NCI-H2107 (cell line): Measurements from ENCODE around the gene HNRNPL.

Source experiments
- DNase-seq: peaks from one replicate; lab custom pipeline; 2025; lab: John Stamatoyannopoulos, UW

The HNRNPL gene

DNA sequence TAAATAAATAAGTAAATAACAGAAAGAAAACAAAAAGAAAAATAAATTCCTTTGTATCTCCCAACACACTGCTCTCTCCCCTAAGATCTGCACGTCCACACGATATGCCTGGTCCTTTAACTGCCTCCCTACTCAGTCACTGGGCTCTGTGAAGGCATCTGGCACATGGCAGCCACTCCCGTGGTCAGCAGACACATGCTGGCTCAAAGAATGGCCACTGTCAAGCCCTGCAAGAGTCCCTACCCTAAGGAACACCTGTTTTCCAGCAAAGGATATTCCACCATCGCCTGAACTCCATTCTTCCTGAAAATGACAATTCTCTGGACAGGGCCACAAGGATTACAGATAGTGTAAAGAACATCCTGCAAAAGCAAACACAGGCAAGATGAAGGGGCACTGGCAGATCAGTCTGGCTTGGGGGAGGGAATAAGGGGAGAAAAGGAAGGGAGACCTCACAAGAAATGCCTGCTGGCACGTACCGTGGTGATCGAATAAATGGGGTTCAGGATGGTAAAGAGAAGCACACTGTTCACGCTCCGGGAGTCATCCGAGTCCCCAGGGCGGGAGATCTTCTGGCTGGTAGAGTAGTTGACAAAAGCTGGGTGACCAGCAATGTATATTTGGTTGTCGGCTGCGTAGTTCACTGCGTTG lies 4.3 kb downstream of the HNRNPL start:
- DNase-seq = no peak

DNA sequence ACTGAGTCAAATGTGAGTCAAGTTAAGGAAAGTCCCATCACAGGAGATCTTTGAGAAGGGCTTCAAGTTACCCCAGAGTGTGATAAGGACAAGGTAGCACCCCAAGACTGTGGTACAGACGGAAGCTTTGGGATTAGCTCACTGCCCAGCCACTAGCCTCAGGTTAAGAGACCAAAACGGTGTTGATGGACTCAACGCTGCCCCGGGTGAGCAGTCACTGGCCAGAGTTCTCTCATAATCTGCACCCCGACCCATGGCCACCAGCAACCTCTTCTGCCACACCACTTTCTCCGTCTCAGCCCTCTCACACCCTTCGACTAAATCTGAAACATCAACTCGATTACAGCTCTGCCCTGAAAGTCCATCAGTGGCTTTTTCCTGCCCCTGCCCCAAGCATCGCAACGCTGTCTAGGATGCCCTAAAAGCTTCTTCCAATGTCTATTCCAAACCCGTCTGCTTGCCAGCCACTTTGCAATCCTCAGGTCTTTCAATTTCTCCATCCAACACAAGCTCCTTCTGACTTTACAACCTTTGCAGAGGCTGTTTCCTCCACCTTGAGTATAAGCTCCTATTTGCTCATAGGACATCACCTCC lies 5.6 kb downstream of the HNRNPL start:
- no peak for DNase-seq

DNA sequence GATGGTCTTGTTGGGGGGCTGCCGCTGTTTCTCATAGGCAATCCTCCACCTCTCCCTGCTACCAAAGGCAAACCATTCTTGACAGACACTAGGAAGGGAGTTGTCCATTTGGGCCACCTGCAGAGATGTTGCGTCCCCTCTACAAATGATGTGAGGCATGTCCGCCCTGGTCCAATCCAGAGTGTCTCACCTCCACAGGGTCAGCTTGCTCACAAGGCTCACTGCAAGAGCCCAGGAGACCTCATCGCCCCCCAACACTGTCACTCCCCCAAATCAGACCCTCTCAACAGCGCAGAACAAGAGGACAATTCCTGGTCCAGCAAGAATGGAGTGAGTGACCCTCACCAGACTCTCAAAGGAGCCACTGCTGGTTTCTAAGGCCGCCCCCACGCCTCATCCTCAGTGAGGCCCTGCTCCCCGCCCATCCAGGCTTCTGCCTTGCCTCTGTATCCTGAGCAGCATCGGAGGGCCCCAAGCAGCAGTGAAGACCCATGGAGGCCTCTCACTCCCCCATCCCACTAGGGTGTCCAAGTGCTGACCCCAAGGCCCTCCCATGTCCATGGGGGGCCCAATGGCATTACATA lies 6.5 kb downstream of the HNRNPL start:
- DNase-seq = no peak

DNA sequence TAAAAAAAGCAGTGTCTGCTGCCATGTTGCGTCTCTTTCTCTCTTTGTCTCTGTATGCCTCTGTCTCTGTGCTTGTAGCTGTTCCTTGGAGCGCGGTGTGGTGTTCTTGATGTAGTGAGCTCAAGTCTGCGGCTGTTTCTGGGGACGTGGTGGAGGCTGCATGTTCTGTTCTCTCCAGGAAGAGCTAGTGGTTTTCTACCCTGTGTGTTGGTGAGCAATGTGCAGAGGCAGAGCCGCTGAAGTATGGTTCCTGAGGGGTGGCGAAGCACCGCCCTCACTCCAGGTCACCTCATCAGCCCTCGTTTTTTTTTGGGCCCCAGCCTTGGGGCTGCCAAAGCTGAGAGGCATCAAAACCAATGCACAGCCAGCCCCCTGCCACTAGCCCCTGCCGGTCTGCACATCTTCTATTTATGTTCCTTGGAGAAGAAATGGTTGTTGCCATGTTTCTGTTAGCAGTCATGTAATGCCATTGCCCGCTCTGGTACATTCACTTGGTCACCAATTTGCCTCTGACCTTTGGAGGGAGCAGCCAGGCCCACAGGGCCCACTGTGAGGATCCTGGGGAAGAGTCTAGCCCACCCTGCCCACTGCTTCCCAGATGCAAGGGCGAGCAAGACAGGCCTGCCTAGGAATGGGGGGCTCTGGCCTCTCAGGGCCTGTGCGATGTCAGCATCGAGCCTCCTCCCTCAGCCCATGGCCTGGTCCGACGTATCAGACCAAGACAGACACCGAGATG lies 7.2 kb downstream of the HNRNPL start:
- no peak for DNase-seq

DNA sequence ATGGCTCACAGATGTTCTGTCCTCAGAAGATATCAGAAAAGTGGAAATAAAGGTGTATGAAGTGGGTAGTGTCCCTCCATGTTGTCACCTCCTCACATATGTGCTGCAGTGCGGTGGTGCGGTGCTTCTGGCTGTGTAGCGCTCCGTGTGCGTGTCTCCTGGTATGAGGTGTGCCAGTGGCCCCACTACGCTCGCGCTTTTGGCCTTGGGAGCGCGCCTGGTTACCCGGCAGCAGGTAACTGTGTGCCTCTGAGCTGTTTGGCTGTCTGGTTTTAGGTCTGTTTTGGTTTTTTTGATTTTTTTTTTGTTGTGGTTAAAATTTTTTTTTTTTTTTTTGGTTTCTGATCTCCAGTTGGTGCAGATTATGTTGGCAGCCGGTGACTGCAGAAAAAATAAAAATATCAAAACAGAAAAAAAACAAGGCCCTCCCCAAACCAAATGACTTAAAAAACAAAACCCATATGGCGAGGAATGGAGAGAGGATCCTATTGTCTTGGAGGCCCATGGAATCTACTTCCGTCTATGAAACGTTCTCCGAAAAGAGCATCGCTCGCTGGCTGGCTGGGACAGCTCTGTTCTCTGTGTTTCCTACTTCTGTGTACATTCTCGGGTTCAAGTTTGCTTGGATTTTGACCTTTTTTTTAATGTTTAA lies 7.9 kb downstream of the HNRNPL start:
- DNase-seq = no peak

DNA sequence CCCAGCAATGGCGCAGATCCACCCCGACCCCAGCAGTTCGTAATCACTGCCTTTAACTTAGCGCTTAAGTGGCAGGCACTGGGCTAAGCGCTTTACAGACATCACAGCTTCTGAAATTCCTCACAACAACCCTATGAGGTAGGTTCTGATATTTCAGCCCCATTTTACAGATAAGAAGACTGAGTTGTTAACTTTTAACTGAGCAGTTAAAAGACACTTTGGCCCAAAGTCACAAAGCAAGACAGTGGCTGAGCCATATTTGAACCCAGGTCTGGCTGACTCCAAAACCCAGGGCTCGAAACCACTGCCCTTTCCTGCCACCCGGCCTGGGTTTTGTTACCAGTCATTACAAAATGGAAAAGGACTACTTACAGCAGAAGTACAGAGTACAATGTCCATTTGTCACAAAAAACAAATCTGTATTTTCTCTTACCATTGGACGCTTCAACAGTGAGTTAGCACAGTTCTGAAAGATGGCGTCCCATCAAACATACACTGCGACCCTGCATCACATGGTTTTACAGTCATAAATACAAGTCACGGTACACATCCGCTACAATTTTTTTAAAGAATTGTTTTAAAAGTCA lies 8.5 kb downstream of the HNRNPL start:
- DNase-seq = no peak

DNA sequence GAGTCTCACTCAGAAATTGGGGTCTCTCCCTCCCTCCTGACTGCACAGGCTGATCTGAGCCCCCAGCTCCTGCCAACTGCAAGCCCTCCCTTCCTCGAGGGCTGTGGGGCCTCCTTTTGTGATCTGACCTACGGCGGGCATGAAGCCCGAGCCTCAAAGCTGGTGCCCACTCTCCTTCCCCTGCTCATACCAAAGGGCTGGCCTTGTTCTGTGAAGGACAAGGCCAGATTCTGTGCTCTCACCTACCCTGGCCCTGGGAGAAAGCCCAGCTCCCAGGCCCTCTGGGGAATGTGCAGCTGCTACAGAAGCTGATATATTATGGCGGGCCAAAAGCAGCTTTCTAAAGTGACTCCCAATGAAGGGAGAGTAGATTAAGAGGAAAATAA lies 9.2 kb downstream of the HNRNPL start:
- DNase-seq = no peak

DNA sequence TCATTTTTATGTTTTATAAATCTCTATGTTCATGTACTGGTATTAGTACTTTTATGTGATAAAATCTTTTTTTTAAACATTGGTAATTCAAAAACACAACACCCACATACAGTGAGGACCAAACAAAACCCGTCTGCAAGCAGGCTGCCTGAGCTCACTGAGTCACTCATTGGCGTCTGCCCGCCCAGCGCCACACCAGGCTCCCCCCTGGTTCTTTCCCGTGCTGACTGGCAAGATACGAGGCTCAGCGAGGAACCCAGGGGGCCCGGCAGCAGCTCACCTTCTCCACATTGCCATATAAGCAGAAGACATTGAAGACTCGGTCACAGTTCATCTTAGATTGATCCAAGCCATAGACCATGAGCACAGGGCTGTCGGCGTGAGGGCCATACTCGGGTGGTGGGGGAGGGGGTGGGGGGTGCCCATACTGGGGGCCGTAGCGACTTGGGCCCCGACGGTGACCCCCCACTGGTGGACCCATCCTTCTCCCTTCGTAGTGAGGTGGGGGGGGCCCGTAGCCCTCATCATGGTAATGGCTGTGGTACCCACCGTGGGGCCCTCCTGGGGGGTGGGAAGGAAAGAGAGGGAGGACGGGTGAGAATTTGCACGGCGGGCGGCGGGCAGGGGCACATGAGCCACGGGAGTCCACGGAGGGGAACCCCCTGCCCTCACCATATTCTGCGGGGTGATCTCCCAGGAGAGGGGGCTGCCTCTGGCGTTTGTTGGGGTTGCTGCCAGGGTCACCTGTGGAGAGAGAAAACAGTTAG lies 9.8 kb downstream of the HNRNPL start:
- DNase-seq = no peak

DNA sequence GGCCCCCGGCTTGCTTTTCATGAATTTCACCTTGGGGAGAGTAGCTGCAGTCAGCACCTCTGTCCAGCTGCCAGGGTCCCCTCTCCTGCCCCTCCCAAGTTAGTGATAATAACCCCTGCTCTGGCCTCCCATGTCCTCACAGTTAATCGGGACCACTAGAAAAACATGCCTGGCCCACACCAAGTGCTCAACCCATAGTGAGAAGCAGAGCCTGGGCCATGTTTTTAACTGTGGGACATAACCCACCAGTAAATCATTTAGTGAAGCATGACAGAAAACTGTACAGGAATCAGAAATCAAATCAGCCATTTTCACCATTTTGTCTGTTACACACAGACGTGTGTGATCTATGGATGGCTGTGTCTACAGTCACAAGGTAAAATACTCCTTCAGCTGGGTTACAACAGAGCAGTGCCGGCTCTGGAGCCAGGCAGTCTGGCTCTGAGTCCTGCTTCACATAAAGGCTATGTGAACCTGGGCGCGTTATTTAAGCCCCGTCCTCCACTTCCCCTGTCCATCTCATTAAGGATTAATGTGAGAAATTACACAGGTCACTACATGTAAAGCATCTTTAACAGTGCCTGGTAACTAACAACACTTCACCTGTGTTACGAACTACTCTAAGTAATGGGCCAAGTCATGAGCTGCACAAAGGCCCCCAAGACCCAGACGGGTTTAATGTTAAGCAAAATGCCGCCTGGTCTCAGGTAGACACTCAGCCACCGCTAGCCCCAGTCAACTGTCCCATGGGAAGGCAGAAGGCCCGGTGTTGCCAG lies 10.6 kb downstream of the HNRNPL start:
- DNase-seq = no peak

DNA sequence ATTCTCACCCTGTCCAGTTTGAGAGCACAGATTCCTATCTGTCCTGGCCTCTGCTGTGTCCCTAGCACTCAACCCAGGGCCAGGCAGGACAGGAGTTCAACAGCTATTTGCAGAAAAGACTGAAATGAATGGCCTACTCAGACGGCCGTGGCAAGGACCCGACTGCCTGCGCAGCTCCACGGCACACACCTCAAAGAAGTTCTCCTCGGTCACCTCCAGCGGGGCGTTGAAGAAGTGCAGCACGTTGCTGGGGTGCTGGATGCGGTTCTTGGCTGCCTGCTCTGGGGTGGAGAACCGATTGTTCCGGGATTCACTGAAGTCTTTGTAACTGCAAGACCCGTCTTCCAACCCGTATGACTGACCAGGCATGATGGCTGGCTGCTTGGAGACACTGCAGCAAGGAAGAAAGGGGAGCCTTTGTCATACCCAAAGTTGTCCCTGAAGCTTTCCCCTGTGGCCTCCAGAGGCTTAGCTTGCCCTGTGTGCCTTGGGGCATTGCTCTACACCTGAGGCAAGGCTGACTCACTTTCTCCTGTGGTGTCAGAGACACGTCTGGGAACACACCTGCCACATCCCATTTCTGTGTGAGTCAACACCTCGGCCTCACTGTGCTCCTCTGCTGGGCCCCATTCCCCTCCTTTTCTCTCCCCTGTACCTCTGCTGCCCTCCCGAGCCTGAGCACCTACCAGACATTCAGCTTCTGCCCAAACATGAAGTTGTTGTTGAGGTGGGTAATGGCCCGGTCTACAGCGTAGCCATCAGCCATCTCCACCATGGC lies 11.4 kb downstream of the HNRNPL start:
- DNase-seq = no peak

DNA sequence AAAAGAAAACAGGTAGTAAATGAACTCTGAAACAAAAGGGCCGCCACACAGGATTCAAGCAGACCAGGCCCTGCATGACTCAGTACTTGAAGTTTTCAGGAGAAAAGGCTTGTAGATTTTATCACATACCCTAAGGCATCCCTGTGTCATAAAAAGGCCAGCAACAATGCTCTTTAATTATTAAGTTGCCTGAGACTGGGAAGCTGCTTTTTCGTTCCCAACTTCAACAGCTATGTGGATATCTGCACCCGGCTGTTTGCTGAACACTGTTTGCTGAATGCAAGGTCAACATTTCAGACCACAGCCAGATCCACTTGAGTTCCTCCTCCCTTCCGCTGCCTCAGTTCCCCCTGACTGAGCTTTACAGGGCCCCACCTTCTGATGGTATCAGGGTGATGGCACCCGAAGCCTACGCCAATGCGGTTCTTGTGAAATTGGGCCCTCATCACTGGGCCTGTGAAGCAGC lies 12.1 kb downstream of the HNRNPL start:
- DNase-seq = no peak

DNA sequence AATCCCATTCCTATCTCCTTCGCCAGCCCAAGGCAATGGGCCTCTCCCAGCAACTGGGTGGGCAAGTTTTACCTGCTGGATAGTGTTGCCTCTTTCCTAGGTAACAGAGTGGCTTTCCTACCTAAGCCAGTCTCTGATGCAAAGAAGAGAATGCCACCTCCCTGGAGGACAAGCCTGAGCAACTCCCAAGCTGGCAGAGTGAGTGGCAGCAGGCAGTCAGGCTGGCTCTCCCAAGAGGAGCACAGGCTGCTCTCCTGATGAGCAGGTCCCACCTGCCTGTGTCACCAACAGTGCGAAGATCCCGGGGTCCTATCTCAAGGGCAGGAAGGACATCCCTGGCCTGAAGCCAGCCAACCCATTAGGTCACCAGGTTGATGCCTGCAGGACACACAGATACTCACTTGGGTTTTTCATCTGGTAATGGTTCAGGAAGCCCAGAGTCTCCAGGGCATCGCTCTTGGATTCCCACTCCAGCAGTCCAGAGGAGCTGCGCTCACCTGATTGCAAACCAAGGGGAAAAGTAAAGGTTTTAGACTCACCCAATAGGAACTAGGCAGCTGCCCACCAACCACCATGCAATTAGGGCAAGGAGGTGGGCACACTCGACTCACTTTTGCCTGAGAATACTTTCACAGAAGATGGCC lies 12.7 kb downstream of the HNRNPL start:
- DNase-seq = no peak

DNA sequence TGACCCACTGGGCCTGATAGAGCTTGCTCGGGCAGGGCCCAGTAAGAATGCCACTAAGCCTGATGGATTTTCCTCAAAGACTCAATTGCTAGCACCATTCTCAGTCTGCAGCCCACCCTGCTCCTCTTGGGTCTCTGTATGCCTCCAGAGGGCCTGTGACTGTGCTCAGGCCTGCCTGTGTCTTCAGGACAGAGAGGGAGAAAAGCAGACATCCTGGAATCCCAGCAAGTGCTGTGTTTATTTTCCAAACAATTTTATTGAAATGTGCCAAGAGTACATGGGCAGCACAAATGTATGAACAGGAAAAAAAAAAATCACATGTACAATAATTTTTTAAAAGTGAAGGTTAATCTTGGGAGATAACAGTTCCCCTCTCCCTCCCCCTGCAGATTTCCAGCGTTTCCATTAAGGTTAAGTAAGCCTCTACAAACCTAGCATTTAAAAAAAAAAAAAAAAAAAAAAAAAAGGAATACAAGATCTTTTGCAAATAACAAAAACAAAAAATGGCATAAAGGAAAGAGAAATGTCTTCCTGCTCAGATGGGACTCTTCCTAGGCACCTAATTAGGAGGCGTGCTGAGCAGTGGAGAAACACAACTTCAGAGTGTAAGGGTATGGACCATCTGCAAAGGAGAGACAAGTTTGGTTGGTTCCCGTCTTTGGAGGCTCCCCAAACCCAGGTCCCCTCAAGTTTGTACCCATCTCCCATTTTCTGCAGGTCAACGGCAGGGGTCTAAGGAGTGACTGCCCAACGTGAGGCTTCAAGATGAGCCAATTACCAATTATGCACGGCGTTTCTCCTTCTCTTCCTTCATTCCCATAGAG lies 13.4 kb downstream of the HNRNPL start:
- DNase-seq = no peak

DNA sequence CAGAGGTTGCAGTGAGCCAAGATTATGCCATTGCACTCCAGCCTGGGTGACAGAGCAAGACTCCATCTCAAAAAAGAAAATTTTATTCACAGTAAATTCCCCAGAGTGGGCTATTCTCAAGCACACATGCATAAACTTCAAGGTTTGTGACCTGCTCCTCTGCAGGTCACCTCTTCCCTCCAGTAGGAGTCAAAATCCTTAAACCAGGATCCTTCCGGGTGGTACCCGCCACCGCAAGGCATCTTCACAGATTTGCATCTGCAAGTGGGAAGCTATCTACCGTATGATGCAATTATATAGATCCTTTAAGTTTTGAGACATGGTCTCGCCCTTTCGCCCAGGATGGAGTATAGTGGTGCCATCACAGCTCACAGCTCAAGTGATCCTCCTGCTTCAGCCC lies 15.2 kb downstream of the HNRNPL start:
- DNase-seq = no peak

DNA sequence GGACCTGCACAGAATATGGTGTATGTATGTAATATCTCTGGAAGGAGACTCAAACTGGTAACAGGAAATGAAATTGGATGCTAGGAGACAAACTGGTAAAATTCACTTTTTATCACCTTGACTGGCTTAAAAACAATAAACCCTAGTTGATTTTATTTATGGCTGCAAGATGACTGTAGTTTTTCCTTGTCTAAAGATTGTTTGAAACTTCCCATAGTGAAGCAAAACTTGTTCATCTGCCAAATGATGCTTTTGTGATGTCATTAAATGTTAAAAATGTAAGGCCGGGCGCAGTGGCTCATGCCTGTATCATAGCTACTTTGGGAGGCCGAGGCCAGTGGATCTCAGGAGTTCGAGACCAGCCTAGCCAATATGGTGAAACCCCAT lies 15.7 kb downstream of the HNRNPL start:
- no peak for DNase-seq

DNA sequence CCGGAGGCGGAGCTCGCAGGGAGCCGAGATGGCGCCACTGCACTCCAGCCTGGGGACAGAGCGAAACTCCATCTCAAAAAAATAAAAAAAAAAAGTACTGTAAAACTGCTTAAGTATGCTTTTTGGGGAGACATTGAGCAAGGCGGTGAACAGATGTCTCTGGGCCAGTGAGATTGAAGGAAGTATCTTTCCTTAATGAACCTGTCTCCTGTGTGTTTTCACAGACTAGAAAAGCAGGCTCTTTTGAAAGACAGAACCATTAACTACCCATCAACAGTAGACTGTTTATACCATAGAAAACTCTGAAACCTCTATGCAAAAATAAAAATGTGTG lies 16.7 kb downstream of the HNRNPL start:
- DNase-seq = no peak

DNA sequence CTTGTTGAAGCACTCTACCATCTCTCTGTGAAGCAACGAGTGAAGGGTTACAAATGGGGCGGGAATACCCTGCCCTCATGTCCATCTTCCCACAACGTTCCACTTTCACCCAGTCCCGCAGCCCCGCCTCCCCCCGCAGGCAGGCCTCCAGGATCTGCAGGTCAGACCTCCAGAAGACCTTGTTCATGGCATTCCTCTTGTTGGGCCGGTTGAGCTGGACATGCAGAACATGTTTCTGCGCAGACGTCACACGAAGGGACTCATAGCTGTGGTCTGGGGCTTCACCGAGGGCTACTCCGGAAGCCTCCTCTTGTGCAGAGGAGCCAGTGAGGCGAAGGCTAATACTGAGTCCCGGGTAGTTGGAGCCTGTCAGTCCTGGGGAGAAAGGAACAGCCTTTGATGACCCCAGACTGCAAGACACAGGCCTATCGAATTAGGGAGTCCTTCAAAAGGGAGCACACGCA lies 18.6 kb downstream of the HNRNPL start:
- no peak for DNase-seq

DNA sequence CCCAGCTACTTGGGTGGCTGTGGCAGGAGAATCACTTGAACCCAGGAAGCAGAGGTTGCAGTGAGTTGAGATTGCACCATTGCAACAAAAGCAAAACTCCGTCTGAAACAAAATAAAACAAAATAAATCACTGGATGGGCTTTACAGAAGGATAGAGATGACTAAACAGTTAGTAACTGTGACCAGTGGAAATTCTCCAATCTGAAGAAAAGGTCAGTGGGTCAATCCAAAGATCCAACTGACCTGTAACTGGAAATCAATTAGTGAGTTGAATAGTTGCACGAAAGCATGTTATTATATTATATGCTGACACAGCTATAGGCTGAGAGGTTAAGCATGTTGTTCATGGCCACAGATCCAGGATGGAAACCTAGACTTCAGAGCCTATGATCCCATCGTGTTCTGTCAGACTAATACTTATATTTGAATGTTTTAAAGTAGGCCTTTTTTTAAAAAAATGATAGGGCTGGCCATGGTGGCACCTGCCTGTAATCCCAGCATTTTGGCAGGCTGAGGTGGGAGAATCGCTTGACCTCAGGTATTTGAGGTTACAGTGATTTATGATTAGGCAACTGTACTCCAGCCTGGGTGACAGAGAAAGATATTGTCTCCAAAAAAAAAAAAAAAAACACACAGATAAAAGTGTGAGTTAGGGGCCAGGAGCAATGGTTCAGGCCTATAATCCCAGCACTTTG lies 19.6 kb downstream of the HNRNPL start:
- DNase-seq = no peak
